Measurements from ENCODE around the gene ITGA8.
"Not testable (repeated sequence)": the region's sequence is repeated elsewhere in the genome, so short reads cannot be mapped to it uniquely, and the experiment has no call there.

The ITGA8 gene

DNA sequence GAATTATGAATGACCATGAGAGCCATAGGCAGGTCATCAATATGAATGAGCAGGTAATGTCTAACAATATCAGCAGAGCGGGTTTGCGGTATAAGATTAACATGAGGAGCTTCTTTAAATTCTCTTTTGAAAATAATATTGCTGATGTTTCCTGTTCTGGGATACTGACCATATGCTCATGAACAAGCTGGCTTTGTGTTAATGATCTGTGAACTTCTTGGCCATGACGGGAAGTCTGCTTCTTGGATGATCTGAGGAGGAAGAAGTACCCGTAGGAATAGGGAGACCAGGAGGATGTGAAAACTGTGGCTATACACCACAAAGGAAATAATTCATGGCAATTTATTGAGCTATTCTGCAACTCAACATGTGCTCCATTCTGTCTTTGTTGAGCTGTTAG is 38.6 kb downstream of the ITGA8 start:
- no peak for DNase-seq
- no peak for TF ChIP-seq POLR2A (IDR thresholded peaks at IDR 0.05; ENCODE audit: low read length)
- no peak for TF ChIP-seq GATA1 (IDR thresholded peaks at IDR 0.05; ENCODE audit: low read depth, low read length)

DNA sequence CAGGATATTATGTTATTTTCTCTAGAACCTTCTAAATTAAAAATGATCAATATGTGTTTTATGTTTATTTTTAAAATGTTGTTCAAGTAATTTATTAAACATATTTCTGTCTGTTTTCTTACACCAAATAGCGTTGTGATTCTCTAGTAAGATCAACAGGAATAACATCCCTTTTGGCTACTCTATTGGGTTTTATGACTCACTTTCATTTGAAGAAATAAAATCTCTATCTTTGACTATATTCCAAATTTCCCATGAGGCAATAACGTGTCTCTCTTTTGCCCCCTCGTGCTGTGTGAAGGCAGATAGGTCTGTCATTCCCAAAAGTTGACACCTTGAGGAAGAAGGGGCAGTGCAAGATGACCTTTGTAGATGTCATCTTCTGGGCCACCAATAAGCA is 40.9 kb downstream of the ITGA8 start:
- no peak for DNase-seq
- TF ChIP-seq POLR2A (IDR thresholded peaks at IDR 0.05; ENCODE audit: low read length), result no peak
- no peak for TF ChIP-seq GATA1 (IDR thresholded peaks at IDR 0.05; ENCODE audit: low read depth, low read length)

GRCh38 chr10:15672469-15672868 is 47.3 kb downstream of the ITGA8 start:
- no peak for DNase-seq
- no peak for TF ChIP-seq POLR2A (IDR thresholded peaks at IDR 0.05; ENCODE audit: low read length)

DNA sequence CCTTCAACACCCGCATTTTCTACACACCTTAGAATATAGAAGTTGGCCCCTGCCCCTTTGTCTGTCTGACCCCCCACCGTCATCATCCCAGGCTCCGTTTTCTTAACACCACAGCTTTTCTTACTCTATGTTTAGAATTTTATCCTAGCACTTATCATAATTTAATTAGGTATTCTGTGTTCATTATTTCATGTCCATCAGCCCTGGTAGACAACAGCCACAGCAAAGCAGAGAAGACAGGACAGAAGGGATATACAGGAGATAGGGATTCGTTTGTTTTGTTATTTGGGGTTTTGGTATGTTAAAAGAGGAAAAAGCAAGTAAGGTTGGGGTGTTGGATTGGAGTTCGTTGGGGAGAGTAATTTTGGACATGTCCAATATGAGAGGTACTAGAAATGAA is 48.8 kb downstream of the ITGA8 start:
- no peak for DNase-seq
- TF ChIP-seq GATA1 (IDR thresholded peaks at IDR 0.05; ENCODE audit: low read depth, low read length), result no peak
- TF ChIP-seq POLR2A (IDR thresholded peaks at IDR 0.05; ENCODE audit: low read length), result no peak

GRCh38 chr10:15661574-15661973 is 58.1 kb downstream of the ITGA8 start:
- no peak for TF ChIP-seq GATA1 (IDR thresholded peaks at IDR 0.05; ENCODE audit: low read depth, low read length)
- TF ChIP-seq POLR2A (IDR thresholded peaks at IDR 0.05; ENCODE audit: low read length), result no peak
- DNase-seq, result no peak

- no peak for TF ChIP-seq GATA1 (IDR thresholded peaks at IDR 0.05; ENCODE audit: low read depth, low read length)
- no peak for TF ChIP-seq POLR2A (IDR thresholded peaks at IDR 0.05; ENCODE audit: low read length)
- DNase-seq, result no peak
Observed at GRCh38 chr10:15660990-15661389, 58.7 kb downstream of the ITGA8 start.

- DNase-seq, result no peak
- TF ChIP-seq POLR2A (IDR thresholded peaks at IDR 0.05; ENCODE audit: low read length) (no peak), GATA1 (IDR thresholded peaks at IDR 0.05; ENCODE audit: low read depth, low read length) (no peak)
Observed at GRCh38 chr10:15658069-15658702, 61.5 kb downstream of the ITGA8 start.

DNA sequence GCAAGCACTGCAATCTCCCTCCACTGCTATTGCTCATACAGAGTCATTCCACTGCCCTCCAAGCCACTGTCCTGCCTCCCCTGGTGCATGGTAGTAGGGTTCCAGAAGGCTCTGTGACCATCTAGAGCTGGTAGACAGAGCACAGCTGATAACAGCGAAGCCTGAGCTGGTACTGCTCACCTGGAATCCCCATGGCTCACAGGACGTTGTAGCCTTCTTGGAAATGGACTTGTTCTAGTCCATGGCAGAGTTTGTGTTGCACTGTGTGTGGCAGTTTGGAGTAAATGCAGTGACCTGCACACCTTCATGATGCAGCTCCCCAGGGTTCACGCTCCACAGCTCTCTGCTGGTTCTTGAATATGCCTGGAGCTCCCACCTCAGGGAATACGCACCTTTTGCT is 67.0 kb downstream of the ITGA8 start:
- no peak for DNase-seq
- TF ChIP-seq GATA1 (IDR thresholded peaks at IDR 0.05; ENCODE audit: low read depth, low read length) (no peak), POLR2A (IDR thresholded peaks at IDR 0.05; ENCODE audit: low read length) (no peak)

- DNase-seq, result no peak
- TF ChIP-seq POLR2A (IDR thresholded peaks at IDR 0.05; ENCODE audit: low read length) (no peak), GATA1 (IDR thresholded peaks at IDR 0.05; ENCODE audit: low read depth, low read length) (no peak)
Observed at GRCh38 chr10:15652117-15652516, 67.6 kb downstream of the ITGA8 start.

DNA sequence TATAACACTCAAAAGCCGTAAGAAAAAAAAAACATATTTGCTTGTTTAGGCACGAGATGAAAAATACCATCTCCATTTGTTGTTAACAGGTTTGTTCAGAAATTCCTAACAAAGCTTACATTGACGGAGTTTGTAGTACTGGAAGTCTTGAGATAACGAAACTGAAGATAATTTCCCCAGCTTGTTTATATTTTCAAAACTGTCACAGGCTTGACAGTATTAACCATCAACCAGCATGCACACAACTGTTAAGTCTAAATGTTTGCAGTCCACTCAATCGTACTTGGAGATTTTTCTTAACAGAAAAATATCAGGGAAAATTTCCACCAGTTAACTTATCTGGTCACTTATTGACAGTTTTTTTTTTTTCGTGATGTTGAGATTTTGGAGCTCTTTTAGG is 68.5 kb downstream of the ITGA8 start:
- TF ChIP-seq GATA1 (IDR thresholded peaks at IDR 0.05; ENCODE audit: low read depth, low read length) (no peak), POLR2A (IDR thresholded peaks at IDR 0.05; ENCODE audit: low read length) (no peak)
- DNase-seq, result no peak

- no peak for DNase-seq
- no peak for TF ChIP-seq POLR2A (IDR thresholded peaks at IDR 0.05; ENCODE audit: low read length)
Observed at GRCh38 chr10:15642095-15642494, 77.6 kb downstream of the ITGA8 start.

- TF ChIP-seq POLR2A (IDR thresholded peaks at IDR 0.05; ENCODE audit: low read length), result no peak
- no peak for TF ChIP-seq GATA1 (IDR thresholded peaks at IDR 0.05; ENCODE audit: low read depth, low read length)
- DNase-seq, result no peak
Observed at GRCh38 chr10:15640536-15641085, 79.1 kb downstream of the ITGA8 start.

DNA sequence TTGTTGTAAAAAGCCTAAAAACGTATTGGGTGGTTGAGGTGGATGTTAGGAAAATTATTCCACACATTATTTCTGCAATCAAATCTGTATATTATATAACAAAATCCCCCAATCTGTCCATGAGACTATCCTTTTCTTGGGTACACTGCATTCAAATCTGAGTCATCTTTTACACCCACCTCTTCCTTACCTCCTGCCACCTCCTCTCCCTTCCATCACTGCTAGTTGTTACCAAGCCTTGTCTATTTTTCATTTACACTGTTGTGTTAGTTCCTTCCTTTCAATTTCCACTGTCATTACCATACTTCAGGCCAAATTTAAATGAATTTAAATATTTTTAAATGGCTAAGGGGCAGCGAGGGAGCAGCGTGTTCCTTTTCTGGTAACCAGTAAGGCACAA is 83.3 kb downstream of the ITGA8 start:
- DNase-seq, result no peak
- TF ChIP-seq GATA1 (IDR thresholded peaks at IDR 0.05; ENCODE audit: low read depth, low read length) (no peak), POLR2A (IDR thresholded peaks at IDR 0.05; ENCODE audit: low read length) (no peak)

GRCh38 chr10:15632456-15633091 is 87.1 kb downstream of the ITGA8 start:
- TF ChIP-seq POLR2A (IDR thresholded peaks at IDR 0.05; ENCODE audit: low read length) (no peak), GATA1 (IDR thresholded peaks at IDR 0.05; ENCODE audit: low read depth, low read length) (no peak)
- no peak for DNase-seq

DNA sequence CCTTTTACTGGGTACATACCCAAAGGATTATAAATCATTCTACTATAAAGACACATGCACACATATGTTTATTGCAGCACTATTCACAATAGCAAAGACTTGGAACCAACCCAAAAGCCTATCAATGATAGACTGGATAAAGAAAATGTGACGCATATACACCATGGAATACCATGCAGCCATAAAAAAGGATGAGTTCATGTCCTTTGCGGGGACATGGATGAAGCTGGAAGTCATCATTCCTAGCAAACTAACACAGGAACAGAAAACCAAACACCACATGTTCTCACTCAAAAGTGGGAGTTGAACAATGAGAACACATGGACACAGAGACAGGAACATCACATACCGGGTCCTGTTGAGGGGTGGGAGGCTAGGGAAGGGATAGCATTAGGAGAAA is 88.5 kb downstream of the ITGA8 start:
- not testable (repeated sequence) for DNase-seq

Data from erythroblast (primary cell).